H1 (cell line): ENCODE data around the gene GRM4. TPM values are rescaled to one million over a fixed set of nuclear protein-coding genes. Genes with fewer than 3 reads are reported as not detected.

ENCODE experiments used
- CHD7 ChIP-seq: fragments of 300-600 bp; sonication (generic); IDR thresholded peaks from 2 replicates; pipeline ENCODE4 v1.7.1; 2012; ENCODE audit warnings: low read length, moderate library complexity, mild to moderate bottlenecking, inconsistent platforms; ENCODE audit not compliant: insufficient replicate concordance
- USF2 ChIP-seq: IDR thresholded peaks from 2 replicates; pipeline ENCODE4 v1.6.1; 2011; ENCODE audit warnings: low read length, improper control_type of control experiment
- polyA plus RNA-seq, 7 experiments: library from polyadenylated mRNA; depleted of rRNA in 3 of 7; stranded (reverse) in 5 of 7; unstranded in 2 of 7; fragments of >200 nt in 5 of 7; fragments of 200-250 nt in 2 of 7; gene quantifications; 1 replicate in 5 of 7; 2 replicates in 1 of 7; 4 replicates in 1 of 7; pipeline versions ENCODE4 v1.2.1 to v1.2.3, GENCODE V29; 2011 to 2013; ENCODE audit warnings: missing spikeins in 2 of 7, mixed read lengths in 2 of 7
- total RNA-seq: library from RNA; stranded (reverse); fragmentation: NEBNext Ultra II Directional; extraction: Animal tissue kit (Norgen Biotek cat#: 25700); gene quantifications from 2 replicates; pipeline ENCODE4 v1.2.1, GENCODE V29; 2021

GRM4 gene
- total and polyA plus RNA-seq, 2 of the 8 experiments (the other 6 are each of a cell fraction or from before 2014, with no cell fraction given) = 19.6 to 21.5 TPM

- TF ChIP-seq CHD7 (no peak), USF2 (no peak)
Measured at GRCh38 chr6:34152806-34153520, 7.1 kb upstream of the GRM4 start (continued).
